Spleen (tissue), 7 donors: Measurements from ENCODE around the gene PSPN.
"Not testable (repeated sequence)": the region's sequence is repeated elsewhere in the genome, so short reads cannot be mapped to it uniquely, and the experiment has no call there.

ENCODE experiments used
- CTCF ChIP-seq, 11 experiments: fragments of 200-600 bp in 7 of 11; fragments of 450-650 bp in 4 of 11; sonication (generic) in 4 of 11; IDR thresholded peaks in 8 of 11; conservative IDR thresholded peaks in 3 of 11; 1 replicate in 7 of 11; 2 replicates in 4 of 11; pipeline versions ENCODE4 v1.4.0 to v1.8.0; 2016 to 2021; ENCODE audit warnings: antibody characterized with exemption in 11 of 11, inconsistent platforms in 4 of 11, mild to moderate bottlenecking in 1 of 11
- POLR2A ChIP-seq, 3 donors: fragments of 450-650 bp; IDR thresholded peaks; one replicate each; pipeline ENCODE4 v1.5.1; 2017; ENCODE audit warnings: antibody characterized with exemption in 3 of 3, mild to moderate bottlenecking in 1 of 3
- POLR2AphosphoS5 ChIP-seq, 3 donors: sonication (generic); formaldehyde crosslinking; IDR thresholded peaks; one replicate each; pipeline ENCODE4 v1.5.1; 2017; ENCODE audit warnings: antibody characterized with exemption in 3 of 3
- donor health status: DM: no; HTN: no; CAD: no; lungs with moderate emphysema.
- donor health status: DM: no; HTN: no; CAD: no.
- donor health status: DM: no; HTN: no; CAD: no.

GRCh38 chr19:6355321-6356040 is 20.3 kb downstream of the PSPN start:
- not testable (repeated sequence) for TF ChIP-seq CTCF (IDR thresholded peaks at IDR 0.05 in 8 of 11, conservative IDR thresholded peaks at IDR 0.05 in 3 of 11); POLR2A (IDR thresholded peaks at IDR 0.05); POLR2AphosphoS5 (IDR thresholded peaks at IDR 0.05)
